Fibroblast of the aortic adventitia (primary cell): ENCODE measurements around the gene ACTL10. TPM values are rescaled to one million over a fixed set of nuclear protein-coding genes. Genes with fewer than 3 reads are reported as not detected.
"Not testable (repeated sequence)": the region's sequence is repeated elsewhere in the genome, so short reads cannot be mapped to it uniquely, and the experiment has no call there.

Source experiments
- DNase-seq: peaks from one replicate; pipeline ENCODE4 v3.0.0-alpha.2; 2010; ENCODE audit warnings: low read depth
- H3K4me3 ChIP-seq: 2 replicates; pipeline ENCODE4 v1.5.1; 2011; ENCODE audit warnings: low read depth, mild to moderate bottlenecking, control low read depth, low read length, moderate library complexity
- CTCF ChIP-seq: IDR thresholded peaks from 2 replicates; pipeline ENCODE4 v1.5.1; 2011; ENCODE audit warnings: mild to moderate bottlenecking, low read length, control low read depth, inconsistent platforms; ENCODE audit not compliant: insufficient read depth
- total RNA-seq: library from RNA; depleted of rRNA; stranded (reverse); fragments of >200 nt; gene quantifications from 2 replicates; pipeline ENCODE4 v1.2.3, GENCODE V29; 2012; ENCODE audit warnings: low replicate concordance

The ACTL10 gene
- total RNA-seq, 1 donor: 2.2 TPM

DNA sequence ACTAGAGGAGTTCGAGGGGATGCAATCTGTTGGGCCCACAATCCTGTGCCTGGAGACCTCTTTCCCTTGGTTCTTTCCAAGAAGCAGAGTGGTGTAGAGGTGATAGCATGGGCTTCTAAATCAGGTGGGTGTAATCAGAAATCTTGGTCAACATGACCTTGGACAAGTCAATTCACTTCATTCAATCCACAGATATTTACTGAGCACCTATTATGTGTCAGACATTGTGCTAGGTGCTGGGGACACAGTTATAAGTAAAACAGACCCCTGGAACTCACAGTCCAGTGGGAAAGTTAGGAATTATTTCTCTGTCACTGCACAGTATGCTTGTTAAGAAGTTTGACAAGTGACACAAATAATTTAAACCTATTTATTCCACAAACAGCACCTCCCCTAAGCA is 22.8 kb downstream of the ACTL10 start:
- DNase-seq: no peak
- TF ChIP-seq CTCF: no peak
- H3K4me3 ChIP-seq: no peak overlapping the region

DNA sequence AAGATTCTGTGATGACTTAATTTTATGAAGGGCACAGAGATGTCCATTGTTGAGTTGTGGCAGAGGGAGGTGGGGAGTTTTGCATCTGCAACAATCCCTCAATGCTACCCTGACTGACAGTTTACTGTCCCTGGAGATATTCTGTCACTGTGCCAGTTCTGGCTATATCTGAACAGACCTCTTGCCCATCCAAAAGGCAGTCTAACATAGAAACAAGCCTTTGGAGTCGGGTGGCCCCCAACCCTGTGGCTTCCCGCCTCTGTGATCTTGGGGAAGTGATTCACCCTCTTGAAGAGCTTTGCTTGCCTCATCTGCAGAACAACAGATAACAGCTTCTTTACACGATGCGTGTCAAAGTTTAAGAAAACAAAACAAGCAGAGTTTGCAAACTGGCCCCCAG is 23.2 kb downstream of the ACTL10 start:
- no peak overlapping the region for H3K4me3 ChIP-seq
- peak; percentile 54 for DNase-seq
- no peak for TF ChIP-seq CTCF

DNA sequence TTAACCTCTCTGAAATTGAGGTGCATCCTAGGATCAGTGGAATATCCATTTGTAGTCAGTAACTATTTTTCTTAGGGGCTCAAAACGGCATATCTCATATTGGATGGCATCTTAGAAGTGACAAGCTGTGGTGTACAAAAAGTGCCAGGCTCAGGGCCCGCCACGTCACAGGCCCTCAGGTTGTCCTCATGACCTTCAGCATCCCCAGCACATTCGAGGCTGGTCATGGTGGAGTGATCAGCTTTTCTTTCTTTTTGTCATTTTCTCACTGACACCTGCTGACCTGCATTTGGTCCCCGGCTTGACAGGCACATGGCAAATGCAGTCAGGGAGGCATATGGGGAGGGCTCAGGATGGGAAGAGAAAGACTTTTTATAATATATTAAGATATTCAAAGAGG is 26.5 kb downstream of the ACTL10 start:
- no peak overlapping the region for H3K4me3 ChIP-seq
- DNase-seq: no peak
- TF ChIP-seq CTCF: no peak

DNA sequence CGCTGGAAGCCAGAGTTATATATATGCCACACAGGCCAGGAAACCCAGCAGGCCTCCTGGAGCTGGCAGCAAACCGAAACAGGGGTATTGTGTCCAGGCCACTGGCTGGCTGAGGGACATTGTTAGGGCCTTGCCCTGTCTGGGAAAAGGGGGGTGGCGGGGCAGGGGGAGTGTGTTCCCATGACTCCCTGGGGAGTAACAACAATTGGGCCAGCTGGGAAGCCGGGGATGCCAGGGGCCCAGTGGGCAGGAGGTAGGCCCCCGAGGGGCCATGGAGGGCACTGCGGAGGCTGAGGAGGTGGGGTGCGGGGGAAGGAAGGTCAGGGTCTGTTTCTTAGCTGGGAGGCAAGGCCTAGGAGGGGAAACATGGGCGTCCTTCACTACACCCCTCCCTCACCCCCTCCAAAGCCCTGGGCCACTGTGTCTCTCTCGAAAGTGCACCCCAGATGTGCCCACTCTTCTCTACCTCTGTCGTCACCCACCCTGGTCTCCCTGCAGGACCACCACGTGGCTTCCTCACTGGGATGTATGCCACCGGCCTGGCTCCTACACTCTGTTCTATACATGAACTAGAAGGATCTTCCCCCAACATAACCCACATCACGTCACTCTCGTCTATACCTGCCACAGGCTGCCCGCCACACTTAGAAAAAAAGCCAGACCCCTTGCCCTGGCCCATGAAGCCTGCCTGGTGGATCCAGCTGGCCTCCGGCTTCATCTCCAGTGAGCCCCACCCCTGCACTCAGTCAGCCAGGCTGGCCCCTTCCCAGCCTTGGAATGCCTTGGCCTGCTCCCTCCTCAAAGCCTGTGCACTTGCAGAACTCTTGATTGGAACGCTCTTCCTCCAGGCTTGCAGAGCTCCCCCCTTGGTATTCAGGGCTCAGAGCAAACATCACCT is 27.2 kb downstream of the ACTL10 start:
- no peak overlapping the region for H3K4me3 ChIP-seq
- no peak for TF ChIP-seq CTCF
- peak; percentile 67 for DNase-seq

- no peak for DNase-seq
- no peak overlapping the region for H3K4me3 ChIP-seq
- no peak for TF ChIP-seq CTCF
Measured at GRCh38 chr20:33694639-33695012, 27.9 kb downstream of the ACTL10 start.

GRCh38 chr20:33696448-33696847 is 29.7 kb downstream of the ACTL10 start:
- DNase-seq: no peak
- H3K4me3 ChIP-seq: no peak overlapping the region
- TF ChIP-seq CTCF: no peak

DNA sequence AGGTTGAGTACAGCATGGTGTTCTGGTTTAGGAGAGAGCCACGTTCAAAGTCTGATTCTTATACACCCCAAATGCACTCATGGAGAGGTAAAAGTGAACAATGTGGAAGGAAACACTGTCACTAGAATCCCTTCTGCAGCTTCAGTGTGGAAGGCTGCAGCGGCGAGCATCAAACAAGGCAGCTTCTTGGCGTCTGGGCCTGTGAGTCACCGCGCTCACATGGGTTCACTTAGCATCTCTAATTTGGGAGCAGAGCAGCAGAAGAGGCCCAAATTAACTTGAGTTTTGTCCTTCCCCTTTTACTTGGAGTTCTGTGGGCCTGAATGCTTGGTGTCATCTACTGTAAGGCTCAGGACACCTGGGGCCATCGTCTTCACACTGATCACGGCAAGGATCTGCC is 30.4 kb downstream of the ACTL10 start:
- no peak for TF ChIP-seq CTCF
- no peak overlapping the region for H3K4me3 ChIP-seq
- peak; percentile 89 for DNase-seq

DNA sequence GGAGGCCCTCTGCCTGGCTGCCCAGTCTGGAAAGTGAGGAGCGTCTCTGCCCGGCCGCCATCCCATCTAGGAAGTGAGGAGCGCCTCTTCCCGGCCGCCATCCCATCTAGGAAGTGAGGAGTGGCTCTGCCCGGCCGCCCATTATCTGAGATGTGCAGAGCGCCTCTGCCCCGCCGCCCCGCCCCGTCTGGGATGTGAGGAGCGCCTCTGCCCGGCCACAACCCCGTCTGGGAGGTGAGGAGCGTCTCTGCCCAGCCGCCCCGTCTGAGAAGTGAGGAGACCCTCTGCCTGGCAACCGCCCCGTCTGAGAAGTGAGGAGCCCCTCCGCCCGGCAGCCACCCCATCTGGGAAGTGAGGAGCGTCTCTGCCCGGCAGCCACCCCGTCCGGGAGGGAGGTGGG is 32.2 kb downstream of the ACTL10 start:
- H3K4me3 ChIP-seq, DNase-seq: not testable (repeated sequence)

DNA sequence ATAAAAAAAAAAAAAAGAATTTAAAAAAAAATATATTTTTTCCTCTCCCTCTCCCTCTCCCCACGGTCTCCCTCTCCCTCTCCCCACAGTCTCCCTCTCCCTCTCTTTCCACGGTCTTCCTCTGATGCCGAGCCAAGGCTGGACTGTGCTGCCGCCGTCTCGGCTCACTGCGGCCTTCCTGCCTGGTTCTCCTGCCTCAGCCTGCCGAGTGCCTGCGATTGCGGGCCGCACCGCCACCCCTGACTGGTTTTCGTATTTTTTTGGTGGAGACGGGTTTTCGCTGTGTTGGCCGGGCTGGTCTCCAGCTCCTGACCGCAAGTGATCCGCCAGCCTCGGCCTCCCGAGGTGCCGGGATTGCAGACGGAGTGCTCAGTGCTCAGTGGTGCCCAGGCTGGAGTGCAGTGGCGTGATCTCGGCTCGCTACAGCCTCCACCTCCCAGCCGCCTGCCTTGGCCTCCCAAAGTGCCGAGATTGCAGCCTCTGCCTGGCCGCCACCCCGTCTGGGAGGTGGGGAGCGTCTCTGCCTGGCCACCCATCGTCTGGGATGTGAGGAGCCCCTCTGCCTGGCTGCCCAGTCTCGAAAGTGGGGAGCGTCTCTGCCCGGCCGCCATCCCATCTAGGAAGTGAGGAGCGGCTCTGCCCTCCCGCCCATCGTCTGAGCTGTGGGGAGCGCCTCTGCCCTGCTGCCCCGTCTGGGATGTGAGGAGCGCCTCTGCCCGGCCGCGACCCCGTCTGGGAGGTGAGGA is 34.1 kb downstream of the ACTL10 start:
- DNase-seq, H3K4me3 ChIP-seq: not testable (repeated sequence)
